CD4-positive, alpha-beta T cell (primary cell): ENCODE results near the gene PSME1. TPM values are rescaled to one million over a fixed set of nuclear protein-coding genes. Genes with fewer than 3 reads are reported as not detected.

Source experiments
- ATAC-seq: fragments of 200-7000 bp; cut with Tn5 transposase; one replicate; pipeline ENCODE4 v1.10.0; 2022; ENCODE audit warnings: mild to moderate bottlenecking; ENCODE audit not compliant: poor library complexity
- CTCF ChIA-PET: fragments of 350-600 bp; sonication (Branson Sonifier 250); formaldehyde crosslinking; loops from one replicate; lab custom pipeline; 2021; ENCODE audit warnings: antibody characterized with exemption, inconsistent platforms; lab: Charles Lee
- POLR2A ChIA-PET: fragments of 350-600 bp; sonication (Branson Sonifier 250); formaldehyde crosslinking; loops from one replicate; lab custom pipeline; 2021; ENCODE audit warnings: antibody characterized with exemption, inconsistent platforms; lab: Charles Lee
- DNase-seq, 14 experiments: peaks; one replicate each; pipeline ENCODE4 v3.0.0-alpha.2; 2013 to 2020; ENCODE audit warnings: mixed read lengths in 2 of 14
- H3K27ac ChIP-seq, 2 donors: one replicate each; pipeline versions ENCODE4 v1.5.1 to v1.7.0; 2013; ENCODE audit warnings: low read length in 2 of 2, low read depth in 1 of 2, mild to moderate bottlenecking in 1 of 2
- H3K27me3 ChIP-seq, 2 experiments: 1 replicate in 1 of 2; 2 replicates in 1 of 2; pipeline versions ENCODE4 v1.6.1 to v1.7.0; 2013; ENCODE audit warnings: low read length in 2 of 2, control low read depth in 1 of 2, mild to moderate bottlenecking in 1 of 2, moderate library complexity in 1 of 2; ENCODE audit not compliant: insufficient read depth in 2 of 2, control insufficient read depth in 1 of 2
- H3K36me3 ChIP-seq: one replicate; pipeline ENCODE4 v1.6.1; 2013; ENCODE audit warnings: low read length, control low read depth; ENCODE audit not compliant: insufficient read depth
- H3K4me1 ChIP-seq: one replicate; pipeline ENCODE4 v1.6.1; 2013; ENCODE audit warnings: low read length, control low read depth; ENCODE audit not compliant: insufficient read depth
- H3K4me3 ChIP-seq: one replicate; pipeline ENCODE4 v1.5.1; 2013; ENCODE audit warnings: mild to moderate bottlenecking, low read length, moderate library complexity
- H3K9me3 ChIP-seq, 2 experiments: 1 replicate in 1 of 2; 2 replicates in 1 of 2; pipeline versions ENCODE4 v1.6.1 to v1.7.0; 2013; ENCODE audit warnings: low read length in 2 of 2, mild to moderate bottlenecking in 2 of 2, control low read depth in 1 of 2, moderate library complexity in 1 of 2; ENCODE audit not compliant: control insufficient read depth in 1 of 2, insufficient read depth in 1 of 2
- H3K27ac Mint-ChIP-seq: one replicate; pipeline ENCODE4 v1.8.0; 2020; ENCODE audit warnings: mixed read lengths
- H3K27me3 Mint-ChIP-seq: one replicate; pipeline ENCODE4 v1.8.0; 2021; ENCODE audit warnings: mixed read lengths
- H3K36me3 Mint-ChIP-seq: one replicate; pipeline ENCODE4 v1.8.0; 2021; ENCODE audit warnings: low read depth, mixed read lengths
- H3K4me1 Mint-ChIP-seq: one replicate; pipeline ENCODE4 v1.8.0; 2021; ENCODE audit warnings: low read depth, mixed read lengths
- H3K4me3 Mint-ChIP-seq: one replicate; pipeline ENCODE4 v1.8.0; 2020; ENCODE audit warnings: mild to moderate bottlenecking, mixed read lengths
- H3K9me3 Mint-ChIP-seq: one replicate; pipeline ENCODE4 v1.8.0; 2020; ENCODE audit warnings: mixed read lengths
- intact Hi-C, 2 experiments: fragments of 100-400 bp; cut with DNase I in 1 of 2; cut with micrococcal nuclease in 1 of 2; formaldehyde crosslinking; loops; one replicate each; pipeline versions ENCODE4 v1.15.1 to v1.9.0; 2023 to 2025; cut with DNase I, micrococcal nuclease
- total RNA-seq, 174 experiments: library from RNA in 2 of 174; stranded (reverse) in 2 of 174; gene quantifications; one replicate each; pipeline ENCODE4 v1.2.3 and lab custom pipeline; 2021 to 2026
- TF ChIP-seq, protein P1 (sequence below): fragments of 200-600 bp; IDR thresholded peaks from one replicate; pipeline ENCODE4 v1.8.0; 2022; ENCODE audit warnings: antibody characterized with exemption, mild to moderate bottlenecking

The PSME1 gene
- total RNA-seq, 2 experiments from 2014 or later = 166 to 171 TPM

- intact Hi-C loops = loop anchor here (1.0 to 10.0 kb wide), 12 partner anchors 20 to 647 kb away; partner anchors contain the start of genes IRF9 (in 2 of the 2), AP1G2 (in 1 of the 2), DHRS1 (in 1 of the 2) and EMC9 (in 1 of the 2)
- ATAC-seq = peak; percentile 81
- Mint-ChIP-seq H3K27ac (peak within 1 kb of the TSS; percentile 98), H3K4me1 (peaks cover 35% of the 10 kb centered on the region), H3K4me3 (peak within 1 kb of the TSS; percentile 98), H3K27me3 (no peaks in the 10 kb centered on the region), H3K9me3 (no peaks in the 10 kb centered on the region), H3K36me3 (peaks cover 65% of the 10 kb centered on the region)
- H3K9me3 ChIP-seq = no peaks in the 10 kb centered on the region
- DNase-seq = peak; percentile 95 to 100 (median 98)
- H3K36me3 ChIP-seq = peaks cover 31% of the 10 kb centered on the region
- ChIA-PET POLR2A (interaction anchor here (0.6 to 7.0 kb wide), 47 partner anchors 10 to 1348 kb away, joined by 3 to 296 read pairs (median 9); partner anchors contain the start of genes ACIN1, C14orf119, CARMIL3 and CBLN3), CTCF (interaction anchor here (1.2 to 2.8 kb wide), 7 partner anchors 21 to 219 kb away, joined by 3 to 23 read pairs (median 6); partner anchors contain the start of genes EMC9, IRF9, PSME1 and RNF31)
- H3K4me1 ChIP-seq = peaks cover 42% of the 10 kb centered on the region
- TF ChIP-seq, protein P1, sequence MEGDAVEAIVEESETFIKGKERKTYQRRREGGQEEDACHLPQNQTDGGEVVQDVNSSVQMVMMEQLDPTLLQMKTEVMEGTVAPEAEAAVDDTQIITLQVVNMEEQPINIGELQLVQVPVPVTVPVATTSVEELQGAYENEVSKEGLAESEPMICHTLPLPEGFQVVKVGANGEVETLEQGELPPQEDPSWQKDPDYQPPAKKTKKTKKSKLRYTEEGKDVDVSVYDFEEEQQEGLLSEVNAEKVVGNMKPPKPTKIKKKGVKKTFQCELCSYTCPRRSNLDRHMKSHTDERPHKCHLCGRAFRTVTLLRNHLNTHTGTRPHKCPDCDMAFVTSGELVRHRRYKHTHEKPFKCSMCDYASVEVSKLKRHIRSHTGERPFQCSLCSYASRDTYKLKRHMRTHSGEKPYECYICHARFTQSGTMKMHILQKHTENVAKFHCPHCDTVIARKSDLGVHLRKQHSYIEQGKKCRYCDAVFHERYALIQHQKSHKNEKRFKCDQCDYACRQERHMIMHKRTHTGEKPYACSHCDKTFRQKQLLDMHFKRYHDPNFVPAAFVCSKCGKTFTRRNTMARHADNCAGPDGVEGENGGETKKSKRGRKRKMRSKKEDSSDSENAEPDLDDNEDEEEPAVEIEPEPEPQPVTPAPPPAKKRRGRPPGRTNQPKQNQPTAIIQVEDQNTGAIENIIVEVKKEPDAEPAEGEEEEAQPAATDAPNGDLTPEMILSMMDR = no peak
- peak within 1 kb of the TSS; percentile 98 to 99 for H3K27ac ChIP-seq
- H3K27me3 ChIP-seq = no peaks in the 10 kb centered on the region
- peak within 1 kb of the TSS; percentile 77 for H3K4me3 ChIP-seq
Measured at GRCh38 chr14:24114532-24115421, 21.2 kb upstream of the PSME1 start, which contains the start of the genes DCAF11 and NRL. DCAF11 (plus strand) TSS chr14:24114777; CDS start chr14:24115595, 818 bp downstream. NRL (minus strand) TSS chr14:24114949; CDS start chr14:24082848, 32,101 bp downstream.

DNA sequence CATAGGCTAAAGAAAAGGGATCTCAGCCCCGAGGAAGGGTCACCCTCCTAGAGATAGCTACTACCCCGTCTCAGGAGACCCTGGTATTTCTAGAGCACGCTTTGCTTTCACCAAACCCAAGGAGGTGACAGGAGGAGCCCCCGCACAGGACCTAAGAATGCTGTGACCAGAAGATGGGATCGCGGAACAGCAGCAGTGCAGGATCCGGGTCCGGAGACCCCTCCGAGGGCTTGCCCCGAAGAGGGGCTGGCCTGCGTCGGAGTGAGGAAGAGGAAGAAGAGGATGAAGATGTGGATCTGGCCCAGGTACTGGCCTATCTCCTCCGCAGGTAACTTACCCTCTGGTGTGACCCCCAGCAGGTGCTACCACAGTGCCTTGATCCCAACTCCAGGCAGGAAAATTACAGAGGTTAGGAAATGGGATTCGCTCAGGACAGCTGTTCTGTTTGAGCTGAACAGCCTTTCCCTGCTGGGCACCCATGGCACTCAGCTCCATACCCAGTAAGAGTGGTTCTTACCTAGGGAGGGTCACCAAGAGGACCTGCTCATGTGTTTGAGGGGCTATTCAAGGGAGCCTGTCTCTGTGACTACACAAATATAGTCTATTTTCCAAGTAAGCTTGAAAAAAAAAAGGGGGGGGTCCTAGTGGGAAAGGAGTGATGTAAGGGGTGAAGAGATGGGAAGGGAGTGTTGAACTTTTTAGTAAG is 20.4 kb upstream of the PSME1 start:
- no peaks in the 10 kb centered on the region for H3K27me3 Mint-ChIP-seq
- peaks cover 35% of the 10 kb centered on the region for H3K4me1 Mint-ChIP-seq
- ATAC-seq = no peak
- H3K27me3 ChIP-seq = no peaks in the 10 kb centered on the region
- DNase-seq = no peak
- peak overlapping the region; percentile 98 for H3K4me3 Mint-ChIP-seq
- H3K27ac ChIP-seq = peak overlapping the region; percentile 98 to 99
- H3K36me3 Mint-ChIP-seq = peaks cover 70% of the 10 kb centered on the region
- H3K4me1 ChIP-seq = peaks cover 39% of the 10 kb centered on the region
- H3K9me3 Mint-ChIP-seq = no peaks in the 10 kb centered on the region
- ChIA-PET CTCF (interaction anchor here (1.2 to 2.8 kb wide), 7 partner anchors 20 to 218 kb away, joined by 3 to 23 read pairs (median 6); partner anchors contain the start of genes EMC9, IRF9, PSME1 and RNF31), POLR2A (interaction anchor here (0.6 to 7.0 kb wide), 36 partner anchors 9 to 1020 kb away, joined by 3 to 296 read pairs (median 11); partner anchors contain the start of genes ACIN1, C14orf119, CARMIL3 and CBLN3)
- intact Hi-C loops = loop anchor here (1.0 to 10.0 kb wide), 10 partner anchors 20 to 551 kb away; partner anchors contain the start of genes AP1G2 (in 1 of the 2), EMC9 (in 1 of the 2), IPO4 (in 1 of the 2) and IRF9 (in 1 of the 2)
- no peaks in the 10 kb centered on the region for H3K9me3 ChIP-seq
- TF ChIP-seq, protein P1 = no peak
- peaks cover 37% of the 10 kb centered on the region for H3K36me3 ChIP-seq
- peak overlapping the region; percentile 77 for H3K4me3 ChIP-seq
- H3K27ac Mint-ChIP-seq = peak overlapping the region; percentile 98
